K562 (cell line): Measurements from ENCODE around the gene LLGL1. TPM values are rescaled to one million over a fixed set of nuclear protein-coding genes. Genes with fewer than 3 reads are reported as not detected.

ENCODE experiments used
- ARHGAP35 ChIP-seq: fragments of 450-650 bp; IDR thresholded peaks from 2 replicates; pipeline ENCODE4 v1.6.1; 2018; ENCODE audit not compliant: partially characterized antibody
- CBX2 ChIP-seq: fragments of 200-600 bp; sonication (generic); IDR thresholded peaks from one replicate; pipeline ENCODE4 v1.6.1; 2012; ENCODE audit warnings: mild to moderate bottlenecking, low read length, inconsistent platforms; ENCODE audit not compliant: insufficient read depth, poor library complexity, severe bottlenecking
- CEBPB ChIP-seq: fragments of 450-650 bp; IDR thresholded peaks from 2 replicates; pipeline ENCODE4 v1.6.1; 2016; ENCODE audit warnings: missing genetic modification characterization, missing compliant biosample characterization
- CSDE1 ChIP-seq, 2 experiments: fragments of 450-650 bp; IDR thresholded peaks; 2 replicates each; pipeline ENCODE4 v1.6.1; 2016; ENCODE audit warnings: mild to moderate bottlenecking in 1 of 2
- DPF2 ChIP-seq: fragments of 450-650 bp; IDR thresholded peaks from 2 replicates; pipeline ENCODE4 v1.6.1; 2016
- ESRRB ChIP-seq: fragments of 250-450 bp; sonication (Bioruptor Pico); IDR thresholded peaks from 2 replicates; pipeline ENCODE4 v1.5.0; 2020; ENCODE audit warnings: mild to moderate bottlenecking, moderate library complexity, borderline replicate concordance
- FOXM1 ChIP-seq, 2 experiments: fragments of 450-650 bp in 1 of 2; sonication (generic) in 1 of 2; formaldehyde crosslinking in 1 of 2; IDR thresholded peaks; 2 replicates each; pipeline versions ENCODE4 v1.6.1 to v1.9.0; 2017 to 2022; ENCODE audit warnings: low read depth in 2 of 2, mild to moderate bottlenecking in 2 of 2, missing genetic modification reagents in 1 of 2, moderate library complexity in 1 of 2
- JUND ChIP-seq, 2 experiments: IDR thresholded peaks; 2 replicates in 1 of 2; 3 replicates in 1 of 2; pipeline ENCODE4 v1.6.1; 2011; ENCODE audit warnings: borderline replicate concordance in 2 of 2, low read depth in 2 of 2, low read length in 2 of 2, improper control_type of control experiment in 1 of 2, missing biosample characterization in 1 of 2, missing genetic modification characterization in 1 of 2, missing genetic modification reagents in 1 of 2
- KDM4B ChIP-seq, 2 experiments: fragments of 450-650 bp in 1 of 2; sonication (generic) in 1 of 2; IDR thresholded peaks; 2 replicates each; pipeline ENCODE4 v1.6.1; 2016 to 2017; ENCODE audit warnings: borderline replicate concordance in 2 of 2, antibody characterized with exemption in 1 of 2, low read depth in 1 of 2, mild to moderate bottlenecking in 1 of 2
- LEF1 ChIP-seq: fragments of 450-650 bp; IDR thresholded peaks from 2 replicates; pipeline ENCODE4 v1.6.1; 2016; ENCODE audit warnings: mild to moderate bottlenecking
- PHF21A ChIP-seq: fragments of 450-650 bp; IDR thresholded peaks from 2 replicates; pipeline ENCODE4 v1.6.1; 2017; ENCODE audit warnings: low read depth, borderline replicate concordance
- POLR2AphosphoS5 ChIP-seq: IDR thresholded peaks from 2 replicates; pipeline ENCODE4 v1.6.1; 2011; ENCODE audit warnings: mild to moderate bottlenecking, low read depth, low read length, moderate library complexity; ENCODE audit not compliant: control insufficient read depth, insufficient read depth
- PTRF ChIP-seq: fragments of 450-650 bp; IDR thresholded peaks from 2 replicates; pipeline ENCODE4 v1.6.1; 2016; ENCODE audit warnings: mild to moderate bottlenecking, missing genetic modification characterization, missing compliant biosample characterization
- RHOXF2B ChIP-seq: fragments of 250-450 bp; sonication (Bioruptor Pico); conservative IDR thresholded peaks from 2 replicates; pipeline ENCODE4 v1.5.1; 2021
- TGIF2 ChIP-seq: sonication (generic); formaldehyde crosslinking; IDR thresholded peaks from 2 replicates; pipeline ENCODE4 v1.8.1; 2022; ENCODE audit warnings: mild to moderate bottlenecking, missing genetic modification reagents, moderate library complexity
- ZC3H4 ChIP-seq: sonication (generic); formaldehyde crosslinking; IDR thresholded peaks from 2 replicates; pipeline ENCODE4 v1.9.0; 2021; ENCODE audit warnings: missing genetic modification reagents, borderline replicate concordance
- ZNF253 ChIP-seq: fragments of 250-450 bp; sonication (Bioruptor Pico); conservative IDR thresholded peaks from 2 replicates; pipeline ENCODE4 v1.6.1; 2021; ENCODE audit warnings: mild to moderate bottlenecking
- ZNF311 ChIP-seq: fragments of 250-450 bp; sonication (Bioruptor Pico); IDR thresholded peaks from 2 replicates; pipeline ENCODE4 v1.4.0; 2020; ENCODE audit warnings: mild to moderate bottlenecking, moderate library complexity
- ZNF76 ChIP-seq: fragments of 250-450 bp; sonication (Bioruptor Pico); IDR thresholded peaks from 2 replicates; pipeline ENCODE4 v1.4.0; 2020; ENCODE audit warnings: mild to moderate bottlenecking, moderate library complexity, borderline replicate concordance
- polyA plus RNA-seq, 8 experiments: library from polyadenylated mRNA; depleted of rRNA in 4 of 8; stranded (reverse) in 5 of 8; unstranded in 3 of 8; fragments of >200 nt; fragmentation: Nextera tagmentation in 2 of 8; fragmentation: Illumina TruSeq in 1 of 8; extraction: Ambion mirVana in 2 of 8; extraction: Trizol in 1 of 8; gene quantifications; 2 replicates each; pipeline versions ENCODE4 v1.2.1 to v1.2.3, GENCODE V29; 2011 to 2014; ENCODE audit warnings: inconsistent platforms in 1 of 8, missing spikeins in 1 of 8
- total RNA-seq, 7 experiments: library from RNA; depleted of rRNA in 6 of 7; stranded (reverse); fragments of >200 nt in 6 of 7; fragmentation: Illumina TruSeq in 2 of 7; extraction: Trizol in 2 of 7; gene quantifications; 2 replicates each; pipeline versions ENCODE4 v1.2.1 to v1.2.3, GENCODE V29; 2011 to 2021; ENCODE audit warnings: low replicate concordance in 1 of 7
- TF ChIP-seq, protein P1 (sequence below): fragments of 450-650 bp; conservative IDR thresholded peaks from 2 replicates; pipeline ENCODE4 v1.6.1; 2016; ENCODE audit warnings: missing genetic modification characterization, low read depth, mild to moderate bottlenecking, missing compliant biosample characterization, moderate library complexity
- TF ChIP-seq, protein P2 (sequence below): IDR thresholded peaks from 3 replicates; pipeline ENCODE4 v1.6.1; 2011; ENCODE audit warnings: borderline replicate concordance, mild to moderate bottlenecking; ENCODE audit not compliant: insufficient read length, insufficient read depth
- TF ChIP-seq, protein P3 (sequence below): sonication (generic); formaldehyde crosslinking; IDR thresholded peaks from 2 replicates; pipeline ENCODE4 v1.8.0; 2022; ENCODE audit warnings: mild to moderate bottlenecking, missing genetic modification reagents, borderline replicate concordance

Gene LLGL1
- total and polyA plus RNA-seq, 9 of the 15 experiments (the other 6 are each of a cell fraction or from before 2014, with no cell fraction given) = 0.11 to 12.9 (median 5.3) TPM; not detected in 1

DNA sequence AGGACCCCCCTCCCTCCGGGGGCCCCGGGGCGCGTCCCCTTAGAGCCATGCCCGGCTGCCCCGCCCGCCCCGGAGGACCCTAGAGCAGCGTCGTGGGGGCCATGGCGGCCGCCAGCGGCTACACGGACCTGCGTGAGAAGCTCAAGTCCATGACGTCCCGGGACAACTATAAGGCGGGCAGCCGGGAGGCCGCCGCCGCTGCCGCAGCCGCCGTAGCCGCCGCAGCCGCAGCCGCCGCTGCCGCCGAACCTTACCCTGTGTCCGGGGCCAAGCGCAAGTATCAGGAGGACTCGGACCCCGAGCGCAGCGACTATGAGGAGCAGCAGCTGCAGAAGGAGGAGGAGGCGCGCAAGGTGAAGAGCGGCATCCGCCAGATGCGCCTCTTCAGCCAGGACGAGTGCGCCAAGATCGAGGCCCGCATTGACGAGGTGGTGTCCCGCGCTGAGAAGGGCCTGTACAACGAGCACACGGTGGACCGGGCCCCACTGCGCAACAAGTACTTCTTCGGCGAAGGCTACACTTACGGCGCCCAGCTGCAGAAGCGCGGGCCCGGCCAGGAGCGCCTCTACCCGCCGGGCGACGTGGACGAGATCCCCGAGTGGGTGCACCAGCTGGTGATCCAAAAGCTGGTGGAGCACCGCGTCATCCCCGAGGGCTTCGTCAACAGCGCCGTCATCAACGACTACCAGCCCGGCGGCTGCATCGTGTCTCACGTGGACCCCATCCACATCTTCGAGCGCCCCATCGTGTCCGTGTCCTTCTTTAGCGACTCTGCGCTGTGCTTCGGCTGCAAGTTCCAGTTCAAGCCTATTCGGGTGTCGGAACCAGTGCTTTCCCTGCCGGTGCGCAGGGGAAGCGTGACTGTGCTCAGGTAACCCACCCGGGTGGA is 41.0 kb upstream of the LLGL1 start (continued):
- TF ChIP-seq ZNF76 (CRISPR knock-in tag) (no peak), DPF2 (no peak), POLR2AphosphoS5 (no peak), CBX2 (no peak), KDM4B (IDR thresholded peaks at IDR 0.05; ENCODE audit: borderline replicate concordance in 2 of 2, low read depth in 1 of 2) (no peak), ZC3H4 (CRISPR knock-in tag) (no peak), CEBPB (tag) (no peak), CSDE1 (IDR thresholded peaks at IDR 0.05) (no peak), ZNF311 (CRISPR knock-in tag) (no peak), ESRRB (no peak), PHF21A (no peak), LEF1 (no peak), RHOXF2B (CRISPR knock-in tag) (no peak), ARHGAP35 (no peak), FOXM1 (IDR thresholded peaks at IDR 0.05; ENCODE audit: low read depth) (no peak), FOXM1 (CRISPR knock-in tag; IDR thresholded peaks at IDR 0.05; ENCODE audit: low read depth) (no peak), PTRF (tag) (no peak), JUND (IDR thresholded peaks at IDR 0.05; ENCODE audit: borderline replicate concordance, low read depth, low read length) (no peak), JUND (tag; IDR thresholded peaks at IDR 0.05; ENCODE audit: borderline replicate concordance, low read depth, low read length) (no peak), TGIF2 (no peak), ZNF253 (CRISPR knock-in tag) (no peak)
- TF ChIP-seq, protein P1, sequence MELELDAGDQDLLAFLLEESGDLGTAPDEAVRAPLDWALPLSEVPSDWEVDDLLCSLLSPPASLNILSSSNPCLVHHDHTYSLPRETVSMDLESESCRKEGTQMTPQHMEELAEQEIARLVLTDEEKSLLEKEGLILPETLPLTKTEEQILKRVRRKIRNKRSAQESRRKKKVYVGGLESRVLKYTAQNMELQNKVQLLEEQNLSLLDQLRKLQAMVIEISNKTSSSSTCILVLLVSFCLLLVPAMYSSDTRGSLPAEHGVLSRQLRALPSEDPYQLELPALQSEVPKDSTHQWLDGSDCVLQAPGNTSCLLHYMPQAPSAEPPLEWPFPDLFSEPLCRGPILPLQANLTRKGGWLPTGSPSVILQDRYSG (tag) = no peak
- TF ChIP-seq, protein P2, sequence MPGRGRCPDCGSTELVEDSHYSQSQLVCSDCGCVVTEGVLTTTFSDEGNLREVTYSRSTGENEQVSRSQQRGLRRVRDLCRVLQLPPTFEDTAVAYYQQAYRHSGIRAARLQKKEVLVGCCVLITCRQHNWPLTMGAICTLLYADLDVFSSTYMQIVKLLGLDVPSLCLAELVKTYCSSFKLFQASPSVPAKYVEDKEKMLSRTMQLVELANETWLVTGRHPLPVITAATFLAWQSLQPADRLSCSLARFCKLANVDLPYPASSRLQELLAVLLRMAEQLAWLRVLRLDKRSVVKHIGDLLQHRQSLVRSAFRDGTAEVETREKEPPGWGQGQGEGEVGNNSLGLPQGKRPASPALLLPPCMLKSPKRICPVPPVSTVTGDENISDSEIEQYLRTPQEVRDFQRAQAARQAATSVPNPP = no peak
- TF ChIP-seq, protein P3, sequence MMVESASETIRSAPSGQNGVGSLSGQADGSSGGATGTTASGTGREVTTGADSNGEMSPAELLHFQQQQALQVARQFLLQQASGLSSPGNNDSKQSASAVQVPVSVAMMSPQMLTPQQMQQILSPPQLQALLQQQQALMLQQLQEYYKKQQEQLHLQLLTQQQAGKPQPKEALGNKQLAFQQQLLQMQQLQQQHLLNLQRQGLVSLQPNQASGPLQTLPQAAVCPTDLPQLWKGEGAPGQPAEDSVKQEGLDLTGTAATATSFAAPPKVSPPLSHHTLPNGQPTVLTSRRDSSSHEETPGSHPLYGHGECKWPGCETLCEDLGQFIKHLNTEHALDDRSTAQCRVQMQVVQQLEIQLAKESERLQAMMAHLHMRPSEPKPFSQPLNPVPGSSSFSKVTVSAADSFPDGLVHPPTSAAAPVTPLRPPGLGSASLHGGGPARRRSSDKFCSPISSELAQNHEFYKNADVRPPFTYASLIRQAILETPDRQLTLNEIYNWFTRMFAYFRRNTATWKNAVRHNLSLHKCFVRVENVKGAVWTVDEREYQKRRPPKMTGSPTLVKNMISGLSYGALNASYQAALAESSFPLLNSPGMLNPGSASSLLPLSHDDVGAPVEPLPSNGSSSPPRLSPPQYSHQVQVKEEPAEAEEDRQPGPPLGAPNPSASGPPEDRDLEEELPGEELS (CRISPR knock-in tag) = no peak
